GM21786 (cell line): ENCODE results near the gene CUX1.

Source experiments
- ATAC-seq: cut with Tn5 transposase; IDR thresholded peaks from one replicate; pipeline ENCODE4 v1.9.1; 2021; ENCODE audit not compliant: unreplicated experiment

CUX1 gene

DNA sequence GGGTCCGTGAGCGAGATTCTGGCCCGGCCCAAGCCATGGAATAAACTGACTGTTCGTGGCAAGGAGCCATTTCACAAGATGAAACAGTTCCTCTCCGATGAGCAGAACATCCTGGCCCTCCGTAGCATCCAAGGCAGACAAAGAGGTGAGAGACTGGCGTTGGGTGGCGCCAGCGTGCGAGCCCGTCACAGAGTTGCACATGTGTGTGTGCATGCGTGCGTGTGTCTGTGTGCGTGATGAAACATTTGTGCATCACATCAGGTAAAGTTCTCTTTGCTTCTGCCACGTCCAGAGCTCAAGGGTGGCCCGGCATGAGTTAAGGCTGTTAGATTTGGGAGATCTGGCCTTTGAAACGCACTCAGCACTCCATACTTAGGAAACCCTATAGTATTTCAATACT, 379.7 kb downstream of the CUX1 start:
- no peak for ATAC-seq

- no peak for ATAC-seq
These were observed 380.2 kb downstream of the CUX1 start for GRCh38 chr7:102197599-102197998.

DNA sequence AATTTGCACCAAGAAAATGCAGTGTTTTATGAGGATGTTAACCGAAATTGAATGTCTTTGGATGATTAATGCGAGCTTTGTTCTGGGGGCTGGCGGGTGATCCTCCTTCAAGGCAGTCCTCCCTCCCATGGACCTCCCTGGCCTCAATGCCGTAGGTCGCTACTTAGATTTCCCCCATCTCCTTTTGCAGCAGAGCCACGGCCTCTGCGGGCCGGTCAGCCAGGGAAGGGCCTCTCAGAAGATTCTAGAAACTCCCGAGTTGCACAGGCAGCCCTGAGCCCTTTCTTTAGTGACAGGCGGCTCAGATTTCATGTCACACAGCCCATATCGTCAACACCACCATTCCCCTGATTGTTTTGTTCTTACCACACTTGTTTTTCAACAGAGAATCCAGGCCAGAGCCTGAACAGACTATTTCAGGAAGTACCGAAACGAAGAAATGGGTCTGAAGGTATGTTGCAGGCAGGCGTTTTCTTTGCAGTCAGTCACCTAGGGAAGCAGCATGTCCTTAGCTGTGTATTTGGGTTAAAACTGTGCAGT, 381.1 kb downstream of the CUX1 start:
- ATAC-seq: no peak

- no peak for ATAC-seq
These were observed 384.1 kb downstream of the CUX1 start for GRCh38 chr7:102201576-102201975.

DNA sequence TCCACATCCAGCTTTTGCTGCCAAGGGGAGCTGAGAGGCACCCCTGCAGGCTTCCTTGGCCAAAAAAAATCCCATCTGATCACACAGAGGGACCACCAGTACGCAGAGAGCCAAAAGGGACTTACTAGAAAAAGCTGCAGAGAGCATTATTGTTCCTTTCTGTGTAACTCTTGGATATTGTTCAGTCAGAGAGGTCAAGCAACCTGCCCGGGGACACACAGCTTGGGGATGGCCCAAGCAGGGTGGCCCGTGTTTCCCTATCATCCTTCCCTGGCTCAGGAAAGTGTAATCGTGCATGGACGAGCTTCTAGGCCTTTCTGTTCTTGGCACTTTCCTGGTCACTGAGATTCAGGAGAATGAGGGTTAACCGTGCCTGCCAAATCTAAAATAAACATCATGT, 385.1 kb downstream of the CUX1 start:
- ATAC-seq: no peak

- ATAC-seq: no peak
These were observed 385.8 kb downstream of the CUX1 start for GRCh38 chr7:102203218-102203617.

- ATAC-seq: no peak
These were observed 386.8 kb downstream of the CUX1 start for GRCh38 chr7:102204212-102204611.

DNA sequence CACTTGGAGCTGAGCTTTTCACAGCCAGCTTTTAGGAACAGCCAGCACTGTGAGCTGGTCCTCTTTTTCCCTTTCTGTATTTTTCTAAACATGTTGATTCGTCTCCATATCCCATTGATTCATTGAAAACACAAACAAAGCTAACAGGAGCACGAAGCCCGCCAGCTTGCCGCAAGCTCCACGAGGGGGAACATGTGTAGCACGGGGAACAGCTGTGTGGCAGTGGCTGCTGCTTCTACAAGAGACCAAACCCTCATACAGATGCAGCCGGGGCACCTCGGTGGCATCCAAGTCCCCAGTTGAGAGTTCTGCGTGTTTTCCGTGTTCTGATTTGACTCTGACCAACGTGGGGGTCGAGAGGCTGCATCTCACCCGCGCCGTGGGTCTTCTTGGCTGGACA, 388.5 kb downstream of the CUX1 start:
- ATAC-seq: no peak

GRCh38 chr7:102208826-102209225, 391.4 kb downstream of the CUX1 start:
- ATAC-seq: no peak

DNA sequence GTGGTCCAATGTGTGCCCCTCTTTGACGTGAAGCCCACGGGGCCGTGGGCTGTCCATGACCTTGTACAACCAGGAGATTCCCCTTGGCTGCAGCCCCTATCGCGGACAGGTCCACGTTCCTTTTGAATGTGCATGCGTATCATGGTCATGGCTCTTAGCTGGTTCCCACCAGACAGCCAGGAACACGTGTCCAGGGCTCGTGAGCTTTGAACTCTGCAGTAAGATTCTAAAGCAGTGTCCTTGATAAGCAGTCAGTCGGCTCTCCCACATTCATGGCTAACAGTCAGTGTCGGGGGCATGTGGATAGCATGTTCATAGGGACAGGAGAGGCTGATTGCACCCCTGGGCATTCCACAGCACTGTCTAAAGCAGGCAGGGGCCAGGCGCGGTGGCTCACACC, 393.4 kb downstream of the CUX1 start:
- ATAC-seq: no peak

DNA sequence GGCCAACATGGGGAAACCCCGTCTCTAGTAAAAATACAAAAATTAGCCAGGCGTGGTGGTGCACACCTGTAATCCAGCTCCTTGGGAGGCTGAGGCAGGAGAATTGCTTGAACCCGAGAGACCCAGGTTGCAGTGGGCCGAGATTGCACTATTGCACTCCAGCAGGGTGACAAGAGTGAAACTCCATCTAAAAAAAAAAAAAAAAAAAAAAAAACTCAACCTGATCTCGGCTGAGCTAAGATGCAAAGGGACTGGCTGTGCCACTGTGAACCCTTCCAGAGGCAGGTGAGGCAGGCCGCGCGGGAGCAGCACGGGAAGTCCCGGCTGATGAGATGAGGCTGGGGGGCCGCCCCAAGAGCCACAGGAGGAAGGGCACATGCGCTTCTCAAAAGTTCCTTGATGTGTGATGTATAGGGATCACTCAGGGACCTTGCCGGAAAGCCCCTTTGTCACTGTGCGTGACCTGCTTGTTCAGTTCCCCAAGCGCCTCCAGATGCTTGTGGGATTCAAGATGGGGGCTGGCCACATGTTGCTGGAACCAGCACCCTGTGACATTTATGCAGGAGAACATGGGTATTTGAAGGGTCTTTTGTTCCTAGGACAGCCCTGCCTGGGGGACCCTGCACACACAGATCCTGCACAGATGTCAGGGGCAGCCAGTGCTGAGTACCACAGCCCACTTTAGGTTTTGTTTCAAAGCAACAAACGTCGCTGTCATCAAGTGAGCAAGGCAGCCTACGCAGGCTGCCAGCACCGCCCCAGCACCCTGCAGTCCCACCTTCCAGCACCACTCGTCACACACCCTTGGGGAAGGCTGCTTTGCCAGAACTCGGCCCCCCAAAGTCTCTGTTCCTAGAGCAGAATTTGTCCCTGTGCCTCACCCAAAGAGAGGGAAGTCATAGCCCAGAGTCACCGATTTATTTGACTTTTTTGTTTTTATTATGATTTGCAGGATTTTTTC, 394.4 kb downstream of the CUX1 start:
- ATAC-seq: peak; percentile 79

DNA sequence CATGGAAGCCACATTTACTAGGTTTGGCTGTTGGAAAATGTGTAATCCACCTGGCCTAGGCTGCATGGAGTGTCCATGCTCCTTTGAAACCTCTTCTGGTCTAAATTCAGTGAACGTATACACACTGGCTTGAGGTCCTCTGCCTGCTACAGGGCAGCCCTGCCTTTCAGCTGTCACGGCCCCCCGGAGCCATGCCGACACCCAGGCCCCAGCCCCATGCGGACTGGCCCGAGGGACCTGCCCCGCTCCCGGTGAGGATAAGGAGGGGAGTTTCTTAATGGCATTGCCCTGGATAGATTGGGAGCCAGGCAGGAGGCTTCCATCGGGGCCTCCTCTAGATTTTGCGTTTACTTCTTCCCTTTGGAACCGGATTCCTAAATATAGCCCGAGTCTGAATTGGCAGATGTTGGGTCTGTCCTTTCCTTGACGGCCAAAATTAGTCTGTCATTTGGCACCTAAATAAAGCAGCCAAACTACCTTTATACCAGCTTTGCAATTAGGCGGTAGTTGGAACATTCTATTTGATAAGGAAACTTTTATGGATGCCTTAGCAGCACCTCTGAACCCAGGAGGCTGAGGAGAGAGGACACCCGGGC, 397.1 kb downstream of the CUX1 start:
- no peak for ATAC-seq

DNA sequence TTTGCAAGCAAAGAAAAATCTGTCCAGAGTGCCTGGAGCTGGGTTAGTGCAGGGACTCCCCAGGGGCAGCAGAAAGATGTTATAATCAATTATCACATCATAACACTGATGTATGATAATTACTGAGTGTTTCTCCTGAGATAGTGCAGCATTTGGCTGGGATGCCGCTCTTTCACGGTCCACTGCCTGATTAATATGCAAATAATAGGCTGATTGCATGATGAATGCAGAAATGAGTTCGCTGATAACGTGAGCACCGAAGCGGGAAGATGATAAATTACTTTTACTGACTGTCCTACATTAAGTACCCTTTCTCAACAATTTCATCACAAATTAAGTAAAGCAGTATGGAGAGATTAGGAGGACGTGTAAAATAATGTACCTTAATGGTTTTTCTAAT, 397.8 kb downstream of the CUX1 start:
- ATAC-seq: no peak

GRCh38 chr7:102215711-102216110, 398.3 kb downstream of the CUX1 start:
- no peak for ATAC-seq

DNA sequence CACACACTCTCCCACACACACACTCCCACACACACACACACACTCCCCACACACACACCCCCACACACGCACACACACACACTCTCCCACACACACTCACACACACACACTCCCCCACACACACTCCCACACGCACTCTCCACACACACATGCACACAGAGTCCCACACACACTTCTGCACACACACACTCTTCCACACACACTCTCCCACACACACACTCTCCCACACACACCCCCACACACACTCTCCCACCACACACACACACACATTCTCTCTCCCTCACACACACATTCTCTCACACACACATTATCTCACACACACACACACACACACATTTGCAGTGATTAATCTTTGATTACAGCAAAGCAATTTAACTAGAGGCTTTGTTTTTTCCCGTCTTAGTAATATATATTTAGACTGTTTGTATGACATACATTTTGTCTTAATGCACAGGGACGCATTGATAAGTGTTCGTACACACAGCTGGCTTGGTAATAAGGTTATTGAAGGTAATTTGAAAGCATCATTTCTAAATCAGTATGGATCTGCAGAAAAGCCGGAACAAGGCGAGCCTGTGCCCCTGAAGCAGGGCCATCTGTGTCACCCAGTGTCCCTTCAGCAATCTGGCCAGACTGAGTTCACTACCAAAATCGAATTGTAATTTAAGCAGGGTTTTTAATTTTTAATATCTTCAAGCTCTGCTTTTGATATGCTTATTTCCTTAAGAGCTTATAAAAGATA, 399.3 kb downstream of the CUX1 start:
- ATAC-seq: no peak

DNA sequence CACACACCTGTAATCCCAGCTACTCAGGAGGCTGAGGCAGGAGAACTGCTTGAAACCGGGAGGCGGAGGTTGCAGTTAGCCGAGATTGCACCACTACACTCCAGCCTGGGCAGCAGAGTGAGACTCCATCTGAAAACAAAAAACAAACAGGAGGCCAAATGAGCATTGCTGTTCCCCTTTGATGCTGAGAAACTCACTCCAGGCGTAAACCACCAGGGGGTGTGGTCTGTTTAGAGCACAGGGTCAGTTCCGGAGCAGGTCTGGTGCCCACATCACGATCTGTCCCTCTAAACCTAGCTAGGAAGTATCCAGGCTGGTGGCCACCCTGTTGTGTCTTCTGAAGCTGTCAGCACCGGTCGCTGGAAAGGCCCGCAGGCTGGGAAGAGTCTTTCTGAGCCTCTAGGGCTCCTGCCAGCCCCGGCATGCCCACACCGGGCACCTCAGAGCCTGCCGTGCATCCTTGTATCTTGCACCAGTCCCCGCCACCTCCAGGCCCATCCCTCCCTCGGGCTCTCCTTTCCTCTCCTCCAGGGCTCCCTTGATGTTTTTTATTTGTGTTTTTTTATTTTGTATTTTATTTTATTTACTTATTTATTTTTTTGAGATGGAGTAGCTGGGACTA, 402.9 kb downstream of the CUX1 start:
- ATAC-seq: no peak

DNA sequence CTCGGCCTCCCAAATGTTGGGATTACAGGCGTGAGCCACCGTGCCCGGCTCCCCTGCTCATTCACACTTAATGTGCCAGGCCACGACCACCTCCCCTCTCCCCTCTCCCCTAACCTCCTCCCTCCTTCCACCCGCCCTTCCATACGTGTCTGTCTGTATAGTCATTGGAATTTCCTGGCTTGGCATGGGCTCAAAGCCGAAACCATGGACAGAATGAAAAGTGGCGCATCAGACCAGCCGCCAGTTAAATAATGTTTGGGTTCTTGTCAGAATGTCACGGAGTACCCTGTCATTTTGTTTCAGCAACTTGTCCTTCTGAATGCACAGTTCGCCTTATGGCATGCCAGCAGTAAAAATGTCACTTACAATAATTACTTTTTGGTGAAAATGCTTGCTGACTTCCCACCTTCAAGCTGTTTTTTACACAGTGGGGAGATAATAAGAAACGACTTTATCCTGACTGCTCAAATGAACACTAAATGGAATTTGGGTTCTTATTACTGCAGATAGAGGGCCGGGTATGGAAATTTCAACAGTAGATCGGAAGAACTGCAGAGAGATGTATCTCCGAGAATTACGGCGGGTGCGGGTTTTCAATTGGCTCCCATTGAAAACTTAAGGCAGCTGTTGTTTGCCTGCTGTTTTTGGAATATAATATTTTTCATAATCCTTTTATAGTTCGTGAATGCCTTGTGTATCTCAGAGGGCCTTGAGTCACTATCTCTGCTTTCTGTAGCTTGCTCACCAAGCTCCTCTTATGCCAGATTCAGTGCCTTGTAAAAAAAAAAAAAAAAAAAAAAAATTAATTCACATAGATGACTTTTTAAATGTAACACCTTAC, 403.8 kb downstream of the CUX1 start:
- ATAC-seq: no peak

DNA sequence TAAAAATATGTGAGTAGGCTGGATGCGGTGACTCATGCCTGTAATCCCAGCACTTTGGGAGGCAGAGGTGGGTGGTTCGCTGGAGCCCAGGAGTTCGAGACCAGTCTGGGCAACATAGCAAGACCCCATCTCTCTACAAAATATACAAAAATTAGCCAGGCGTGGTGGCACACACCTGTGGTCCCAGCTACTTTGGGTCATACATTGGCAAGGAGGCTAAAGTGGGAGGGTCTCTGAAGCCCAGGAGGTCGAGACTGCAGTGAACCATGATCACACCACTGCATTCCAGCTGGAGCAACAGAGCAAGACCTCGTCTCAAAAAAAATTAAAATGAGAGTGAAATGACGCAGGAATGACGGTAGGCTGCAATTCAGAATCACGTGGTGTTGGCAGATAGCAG, 404.5 kb downstream of the CUX1 start:
- no peak for ATAC-seq

GRCh38 chr7:102222445-102222844, 405.0 kb downstream of the CUX1 start:
- no peak for ATAC-seq

GRCh38 chr7:102223184-102223583, 405.8 kb downstream of the CUX1 start:
- ATAC-seq: no peak
